ENCODE measurements around the gene ITIH3.

The ITIH3 gene

DNA sequence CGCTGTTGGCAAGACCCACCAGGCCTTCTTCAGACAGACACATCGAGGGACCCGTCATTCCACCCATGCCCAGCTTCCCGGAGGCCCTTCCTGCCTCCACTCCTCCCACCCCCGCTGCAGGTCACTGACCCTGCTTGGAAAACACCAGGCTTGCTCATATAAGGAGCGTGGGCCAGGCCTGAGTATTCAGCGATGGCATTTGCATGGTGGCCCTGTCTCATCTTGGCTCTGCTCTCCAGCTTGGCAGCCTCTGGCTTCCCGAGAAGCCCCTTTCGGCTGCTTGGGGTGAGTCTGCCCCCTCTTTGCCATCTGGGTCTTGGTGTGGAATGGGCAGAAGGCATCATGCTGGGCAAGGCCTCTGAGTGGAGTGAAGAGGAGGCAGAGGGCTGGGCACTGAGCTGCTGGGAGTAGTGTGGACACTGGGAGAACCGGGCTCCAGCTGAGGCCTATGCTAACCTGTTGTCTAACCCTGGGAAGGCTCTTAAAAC lies at the start of gene ITIH3:
TSS of gene ITIH3 (plus strand) at position 185 of the 488 bp plus-strand sequence. CDS start at position 193, 8 bp downstream.
- H3K9me3 ChIP-seq (replicated peaks in 1 of 11): no peaks in the 10 kb centered on the region
- peak within 1 kb of the TSS in 1 of 10 experiments; percentile 24; a peak in 2 of 20 replicates for H3K4me3 ChIP-seq
- no peak for TF ChIP-seq Cebpa-rat (IDR thresholded peaks at IDR 0.05)
- H3K27me3 ChIP-seq: peaks cover 0 to 4% (median 0%) of the 10 kb centered on the region in 11 experiments; a peak in 2 of 22 replicates
- H3K27ac ChIP-seq: peak within 1 kb of the TSS in 9 of 11 experiments; percentile 66 to 89 (median 78); a peak in 19 of 22 replicates
- no peaks in the 10 kb centered on the region for H3K36me3 ChIP-seq
- peak within 1 kb of the TSS; percentile 64 to 98 (median 85) for H3K4me2 ChIP-seq
- no peaks in the 10 kb centered on the region for H4K20me1 ChIP-seq
- peaks cover 30 to 100% (median 85%) of the 10 kb centered on the region in 10 experiments for H3K4me1 ChIP-seq
- peak within 1 kb of the TSS in 9 of 11 experiments; percentile 2 to 79 (median 60); a peak in 16 of 22 replicates for H3K9ac ChIP-seq

- H4K20me1 ChIP-seq: no peaks in the 10 kb centered on the region
- H3K27me3 ChIP-seq: no peaks in the 10 kb centered on the region
- H3K4me1 ChIP-seq: peaks cover 0 to 35% (median 7%) of the 10 kb centered on the region in 10 experiments; a peak in 10 of 20 replicates
- peaks cover 0 to 3% (median 0%) of the 10 kb centered on the region in 11 experiments; a peak in 1 of 22 replicates for H3K9me3 ChIP-seq (replicated peaks in 1 of 11)
- no peak for TF ChIP-seq Cebpa-rat (IDR thresholded peaks at IDR 0.05)
- H3K36me3 ChIP-seq: peaks cover 87 to 100% (median 96%) of the 10 kb centered on the region in 11 experiments
- H3K4me2 ChIP-seq: peak overlapping the region in 5 of 11 experiments; percentile 55 to 80 (median 77); a peak in 10 of 22 replicates
- H3K27ac ChIP-seq: peak overlapping the region in 6 of 11 experiments; percentile 6 to 66 (median 54); a peak in 11 of 22 replicates
- H3K9ac ChIP-seq: peak overlapping the region in 3 of 11 experiments; percentile 7 to 23 (median 16); a peak in 5 of 22 replicates
- no peak overlapping the region for H3K4me3 ChIP-seq
Observed at GRCh38 chr3:52752045-52752660, 42.4 kb upstream of the ITIH3 start.

GRCh38 chr3:52754373-52754772 lies 40.2 kb upstream of the ITIH3 start:
- H3K4me2 ChIP-seq: no peak overlapping the region
- peaks cover 88 to 100% (median 98%) of the 10 kb centered on the region in 11 experiments for H3K36me3 ChIP-seq
- no peaks in the 10 kb centered on the region for H3K27me3 ChIP-seq
- peaks cover 0 to 3% (median 0%) of the 10 kb centered on the region in 11 experiments; a peak in 1 of 22 replicates for H3K9me3 ChIP-seq (replicated peaks in 1 of 11)
- no peak overlapping the region for H3K27ac ChIP-seq
- no peaks in the 10 kb centered on the region for H4K20me1 ChIP-seq
- H3K4me1 ChIP-seq: peaks cover 0 to 35% (median 7%) of the 10 kb centered on the region in 10 experiments; a peak in 10 of 20 replicates
- no peak overlapping the region for H3K9ac ChIP-seq
- H3K4me3 ChIP-seq: no peak overlapping the region
- TF ChIP-seq Cebpa-rat (IDR thresholded peaks at IDR 0.05): no peak

DNA sequence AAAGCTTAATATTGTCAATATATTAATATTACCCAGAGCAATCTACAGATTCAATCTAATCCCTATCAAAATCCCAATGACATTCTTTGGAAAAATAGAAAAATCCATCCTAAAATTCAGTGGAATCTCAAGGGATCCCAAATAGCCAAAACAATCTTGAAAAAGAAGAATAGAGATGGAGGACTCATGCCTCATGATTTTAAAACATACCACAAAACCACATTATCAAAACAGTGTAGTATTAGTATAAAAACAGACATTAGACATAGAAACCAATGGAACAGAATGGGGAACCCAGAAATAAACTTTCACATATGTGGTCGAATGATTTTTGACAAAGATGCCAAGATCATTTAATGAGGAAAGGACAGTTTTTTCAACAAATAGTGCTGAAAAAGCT lies 38.5 kb upstream of the ITIH3 start:
- Histone ChIP-seq H3K27me3 (no peaks in the 10 kb centered on the region), H3K4me1 (peaks cover 0 to 35% (median 7%) of the 10 kb centered on the region in 10 experiments; a peak in 10 of 20 replicates), H3K9me3 (replicated peaks in 1 of 11) (peaks cover 0 to 3% (median 0%) of the 10 kb centered on the region in 11 experiments; a peak in 1 of 22 replicates), H3K4me2 (no peak overlapping the region), H4K20me1 (no peaks in the 10 kb centered on the region), H3K36me3 (peaks cover 88 to 100% (median 98%) of the 10 kb centered on the region in 11 experiments), H3K9ac (no peak overlapping the region), H3K4me3 (no peak overlapping the region), H3K27ac (no peak overlapping the region)
- TF ChIP-seq Cebpa-rat (IDR thresholded peaks at IDR 0.05): no peak

- H3K4me2 ChIP-seq: peak overlapping the region in 4 of 11 experiments; percentile 24 to 75 (median 58); a peak in 8 of 22 replicates
- H3K9me3 ChIP-seq (replicated peaks in 1 of 11): no peaks in the 10 kb centered on the region
- H3K27me3 ChIP-seq: no peaks in the 10 kb centered on the region
- no peaks in the 10 kb centered on the region for H4K20me1 ChIP-seq
- H3K27ac ChIP-seq: peak overlapping the region in 9 of 11 experiments; percentile 4 to 84 (median 25); a peak in 13 of 22 replicates
- H3K9ac ChIP-seq: peak overlapping the region in 6 of 11 experiments; percentile 14 to 69 (median 54); a peak in 9 of 22 replicates
- no peak for TF ChIP-seq Cebpa-rat (IDR thresholded peaks at IDR 0.05)
- H3K4me3 ChIP-seq: no peak overlapping the region
- H3K4me1 ChIP-seq: peaks cover 0 to 44% (median 2%) of the 10 kb centered on the region in 10 experiments; a peak in 8 of 20 replicates
- peaks cover 72 to 100% (median 97%) of the 10 kb centered on the region in 11 experiments for H3K36me3 ChIP-seq
Observed at GRCh38 chr3:52763466-52763865, 31.1 kb upstream of the ITIH3 start.

- peaks cover 21 to 33% (median 22%) of the 10 kb centered on the region in 10 experiments for H3K4me1 ChIP-seq
- H3K4me2 ChIP-seq: peak overlapping the region; percentile 82 to 99 (median 91)
- no peak for TF ChIP-seq Cebpa-rat (IDR thresholded peaks at IDR 0.05)
- H3K36me3 ChIP-seq: peaks cover 27 to 43% (median 36%) of the 10 kb centered on the region in 11 experiments
- no peaks in the 10 kb centered on the region for H3K9me3 ChIP-seq (replicated peaks in 1 of 11)
- H3K4me3 ChIP-seq: peak overlapping the region; percentile 65 to 88 (median 78)
- no peaks in the 10 kb centered on the region for H3K27me3 ChIP-seq
- H4K20me1 ChIP-seq: no peaks in the 10 kb centered on the region
- peak overlapping the region; percentile 79 to 90 (median 86) for H3K9ac ChIP-seq
- H3K27ac ChIP-seq: peak overlapping the region; percentile 63 to 85 (median 81); a peak in 21 of 22 replicates
Observed at GRCh38 chr3:52769786-52770455, 24.7 kb upstream of the ITIH3 start.

DNA sequence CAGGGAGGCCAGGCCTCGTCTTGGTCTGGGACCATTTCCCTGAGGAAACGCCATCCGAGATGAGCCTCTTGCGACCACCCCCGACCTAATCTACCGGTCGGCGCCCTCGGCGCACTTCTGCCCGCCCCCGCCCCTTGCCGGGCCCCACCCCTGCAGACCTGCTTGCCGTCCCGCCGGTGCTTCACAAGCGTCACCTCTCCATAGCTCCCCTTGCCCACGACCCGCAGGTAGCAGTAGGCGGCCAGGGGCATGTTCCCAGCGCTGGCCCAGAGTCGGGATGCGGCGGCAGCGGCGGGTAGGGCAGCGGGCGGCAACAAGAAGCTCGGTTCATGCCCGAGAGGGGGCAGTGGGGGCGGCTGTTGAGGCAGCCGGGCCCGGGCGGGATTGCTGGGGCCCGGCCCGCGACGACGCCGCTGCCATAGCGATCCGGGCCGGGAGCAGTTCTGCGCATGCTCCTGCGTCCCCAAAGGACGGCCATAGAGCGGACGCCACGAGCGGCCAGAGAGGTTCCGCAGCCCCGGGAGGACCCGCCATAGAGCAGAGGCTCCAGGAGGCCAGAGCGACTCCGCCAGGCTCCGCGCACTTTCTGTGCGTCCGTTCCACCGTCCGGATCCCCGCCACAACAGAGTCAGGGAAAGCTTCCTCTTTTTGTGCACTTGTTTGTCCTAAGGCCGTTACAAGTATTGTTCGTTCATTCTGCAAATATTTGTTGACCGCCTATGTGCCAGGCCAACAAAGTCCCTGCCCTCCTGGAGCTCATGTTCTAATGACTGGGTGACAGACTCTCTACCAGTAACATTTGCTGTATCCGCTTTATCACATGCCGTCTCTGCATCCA lies 23.9 kb upstream of the ITIH3 start, which contains the start of gene NEK4:
TSS of gene NEK4 (minus strand) at position 445 of the 838 bp plus-strand sequence. CDS start at position 251, 194 bp downstream.
- Histone ChIP-seq H3K9ac (peak within 1 kb of the TSS; percentile 79 to 90 (median 86)), H3K9me3 (replicated peaks in 1 of 11) (no peaks in the 10 kb centered on the region), H3K4me1 (peaks cover 24 to 39% (median 27%) of the 10 kb centered on the region in 10 experiments), H4K20me1 (no peaks in the 10 kb centered on the region), H3K4me3 (peak within 1 kb of the TSS; percentile 65 to 88 (median 78)), H3K36me3 (peaks cover 19 to 35% (median 28%) of the 10 kb centered on the region in 11 experiments), H3K27me3 (no peaks in the 10 kb centered on the region), H3K4me2 (peak within 1 kb of the TSS; percentile 82 to 99 (median 91)), H3K27ac (peak within 1 kb of the TSS; percentile 63 to 85 (median 81); a peak in 21 of 22 replicates)
- TF ChIP-seq Cebpa-rat (IDR thresholded peaks at IDR 0.05): no peak

GRCh38 chr3:52771334-52771681 lies 23.3 kb upstream of the ITIH3 start:
- no peaks in the 10 kb centered on the region for H3K9me3 ChIP-seq (replicated peaks in 1 of 11)
- peak overlapping the region; percentile 65 to 88 (median 78) for H3K4me3 ChIP-seq
- peak overlapping the region; percentile 65 to 98 (median 90) for H3K4me2 ChIP-seq
- no peaks in the 10 kb centered on the region for H4K20me1 ChIP-seq
- H3K36me3 ChIP-seq: peaks cover 13 to 29% (median 22%) of the 10 kb centered on the region in 11 experiments
- peak overlapping the region; percentile 63 to 85 (median 81); a peak in 21 of 22 replicates for H3K27ac ChIP-seq
- peaks cover 24 to 42% (median 30%) of the 10 kb centered on the region in 10 experiments for H3K4me1 ChIP-seq
- no peaks in the 10 kb centered on the region for H3K27me3 ChIP-seq
- peak overlapping the region; percentile 79 to 90 (median 86) for H3K9ac ChIP-seq
- no peak for TF ChIP-seq Cebpa-rat (IDR thresholded peaks at IDR 0.05)

All from BLaER1 treated with 17β-estradiol and CSF1 and Interleukin-3, amounts not matched to agents 10 nM and 100 nM (cell line).